Liver (tissue), 9 donors: Measurements from ENCODE around the gene FETUB. TPM values are rescaled to one million over a fixed set of nuclear protein-coding genes. Genes with fewer than 3 reads are reported as not detected.
A peak's percentile ranks its signal among the peaks of the same experiment; 100 is the strongest.

ENCODE experiments used
- DNase-seq: peaks from one replicate; pipeline ENCODE4 v3.0.0-alpha.2; 2017; ENCODE audit warnings: low spot score
- H3K27ac ChIP-seq, 2 donors: one replicate each; pipeline ENCODE4 v1.7.0; 2013; ENCODE audit warnings: inconsistent platforms in 2 of 2, low read length in 2 of 2, control low read depth in 1 of 2, low read depth in 1 of 2, mild to moderate bottlenecking in 1 of 2
- H3K27me3 ChIP-seq, 4 donors: one replicate each; pipeline versions ENCODE4 v1.6.1 to v1.7.0; 2013; ENCODE audit warnings: low read length in 3 of 4, inconsistent platforms in 1 of 4, mild to moderate bottlenecking in 1 of 4, moderate library complexity in 1 of 4; ENCODE audit not compliant: control insufficient read depth in 4 of 4, insufficient read depth in 4 of 4
- H3K36me3 ChIP-seq, 4 donors: one replicate each; pipeline versions ENCODE4 v1.6.1 to v1.7.0; 2013; ENCODE audit warnings: low read length in 3 of 4, mild to moderate bottlenecking in 3 of 4, low read depth in 1 of 4, moderate library complexity in 1 of 4; ENCODE audit not compliant: control insufficient read depth in 4 of 4, insufficient read depth in 3 of 4
- H3K4me1 ChIP-seq, 4 donors: one replicate each; pipeline versions ENCODE4 v1.6.1 to v1.7.0; 2013; ENCODE audit warnings: low read length in 3 of 4, mild to moderate bottlenecking in 3 of 4, moderate library complexity in 1 of 4; ENCODE audit not compliant: control insufficient read depth in 4 of 4, insufficient read depth in 4 of 4
- H3K4me3 ChIP-seq, 3 donors: one replicate each; pipeline versions ENCODE4 v1.6.1 to v1.7.0; 2013; ENCODE audit warnings: low read length in 3 of 3, control low read depth in 1 of 3, low read depth in 1 of 3, mild to moderate bottlenecking in 1 of 3
- H3K9ac ChIP-seq, 2 donors: one replicate each; pipeline ENCODE4 v1.7.0; 2013; ENCODE audit warnings: low read length in 2 of 2, mild to moderate bottlenecking in 2 of 2, moderate library complexity in 2 of 2, control low read depth in 1 of 2, low read depth in 1 of 2
- H3K9me3 ChIP-seq, 4 donors: one replicate each; pipeline versions ENCODE4 v1.6.1 to v1.7.0; 2013; ENCODE audit warnings: low read length in 3 of 4; ENCODE audit not compliant: control insufficient read depth in 4 of 4
- FOXA2 ChIP-seq: IDR thresholded peaks from 2 replicates; pipeline ENCODE4 v1.6.1; 2016; ENCODE audit warnings: antibody characterized with exemption
- HNF4A ChIP-seq, 2 donors: conservative IDR thresholded peaks; 2 replicates each; pipeline ENCODE4 v1.6.1; 2016; ENCODE audit warnings: antibody characterized with exemption in 2 of 2, mild to moderate bottlenecking in 2 of 2
- HNF4G ChIP-seq: IDR thresholded peaks from 2 replicates; pipeline ENCODE4 v1.6.1; 2016; ENCODE audit warnings: antibody characterized with exemption
- JUND ChIP-seq, 2 donors: IDR thresholded peaks; 2 replicates each; pipeline ENCODE4 v1.6.1; 2016; ENCODE audit warnings: antibody characterized with exemption in 2 of 2
- MAX ChIP-seq: IDR thresholded peaks from 2 replicates; pipeline ENCODE4 v1.6.1; 2016; ENCODE audit warnings: antibody characterized with exemption
- NR2F2 ChIP-seq: IDR thresholded peaks from 2 replicates; pipeline ENCODE4 v1.6.1; 2016; ENCODE audit warnings: antibody characterized with exemption
- RAD21 ChIP-seq, 2 donors: IDR thresholded peaks; 2 replicates each; pipeline ENCODE4 v1.6.1; 2016; ENCODE audit warnings: antibody characterized with exemption in 2 of 2, mild to moderate bottlenecking in 2 of 2
- RXRA ChIP-seq, 2 donors: IDR thresholded peaks; 2 replicates each; pipeline ENCODE4 v1.6.1; 2017 to 2018; ENCODE audit warnings: antibody characterized with exemption in 2 of 2, mild to moderate bottlenecking in 1 of 2
- SP1 ChIP-seq: IDR thresholded peaks from 2 replicates; pipeline ENCODE4 v1.6.1; 2018; ENCODE audit warnings: antibody characterized with exemption, mild to moderate bottlenecking
- TAF1 ChIP-seq: conservative IDR thresholded peaks from 2 replicates; pipeline ENCODE4 v1.6.1; 2016; ENCODE audit warnings: antibody characterized with exemption, mild to moderate bottlenecking
- YY1 ChIP-seq: IDR thresholded peaks from 2 replicates; pipeline ENCODE4 v1.6.1; 2016; ENCODE audit warnings: antibody characterized with exemption, mild to moderate bottlenecking
- WGBS: extraction: QIAGEN DNeasy Blood & Tissue Kit; methylation state at CpG from one replicate; pipeline ENCODE4 v1.1.7; 2013; 5-methylcytosine and 5-hydroxymethylcytosine counted together
- polyA plus RNA-seq, 2 donors: library from polyadenylated mRNA; stranded (reverse) in 1 of 2; unstranded in 1 of 2; fragments of 200-250 nt in 1 of 2; fragments of >200 nt in 1 of 2; fragmentation: Nextera tagmentation in 1 of 2; extraction: Ambion mirVana in 1 of 2; gene quantifications; one replicate each; pipeline versions ENCODE4 v1.2.1 to v1.2.3, GENCODE V29; 2013 to 2015
- total RNA-seq, 2 donors: library from RNA; depleted of rRNA; stranded (reverse); fragments of >200 nt; gene quantifications; one replicate each; pipeline ENCODE4 v1.2.3, GENCODE V29; 2014
- TF ChIP-seq, protein P1 (sequence below): IDR thresholded peaks from 2 replicates; pipeline ENCODE4 v1.6.1; 2016; ENCODE audit warnings: antibody characterized with exemption, mild to moderate bottlenecking
- TF ChIP-seq, protein P2 (sequence below): fragments of 150-350 bp; IDR thresholded peaks from 2 replicates; pipeline ENCODE4 v1.5.1; 2017; ENCODE audit warnings: improper control_type of control experiment, low read depth, low read length; ENCODE audit not compliant: missing input control
- TF ChIP-seq, protein P3 (sequence below): IDR thresholded peaks from 2 replicates; pipeline ENCODE4 v1.6.1; 2016; ENCODE audit warnings: antibody characterized with exemption
- TF ChIP-seq, protein P4 (sequence below): IDR thresholded peaks from 2 replicates; pipeline ENCODE4 v1.6.1; 2016; ENCODE audit warnings: antibody characterized with exemption
- donor health status: healthy.
- donor health status: healthy.
- donor health status: healthy.
- donor health status: healthy.
- donor health status: healthy.

The FETUB gene
- total and polyA plus RNA-seq, 4 donors, result 3.1 to 28.6 (median 9.4) TPM

DNA sequence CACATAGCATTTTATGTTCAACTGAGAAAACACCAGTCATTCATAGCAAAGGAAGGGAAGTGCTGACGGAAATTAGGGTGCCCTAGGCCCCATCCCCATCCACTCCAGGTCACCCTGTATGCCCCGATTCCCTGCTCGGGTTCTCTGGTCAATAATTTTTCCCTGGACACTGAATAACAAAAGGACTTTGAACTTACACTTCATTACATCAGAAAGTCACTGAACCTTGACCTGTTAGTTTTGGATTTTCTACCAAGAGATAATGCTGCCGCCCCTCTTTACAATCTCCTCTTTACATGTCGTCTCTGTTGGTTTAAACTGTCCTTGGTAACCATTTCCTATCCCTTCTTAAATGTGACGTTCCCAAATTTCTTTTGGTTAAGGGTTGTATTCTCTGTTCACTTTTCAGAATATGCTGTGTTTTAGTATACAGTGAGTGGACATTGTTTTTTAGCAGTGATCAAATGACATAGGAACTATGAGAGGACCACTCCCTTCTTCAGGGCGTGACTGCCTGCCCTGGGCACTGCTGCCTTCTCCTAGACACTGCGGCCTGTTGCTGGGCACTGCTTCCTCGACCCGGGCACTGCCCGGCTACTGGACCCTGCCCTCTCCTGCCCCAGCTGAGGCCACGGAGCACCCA lies 40.9 kb upstream of the FETUB start:
- TF ChIP-seq, protein P1, sequence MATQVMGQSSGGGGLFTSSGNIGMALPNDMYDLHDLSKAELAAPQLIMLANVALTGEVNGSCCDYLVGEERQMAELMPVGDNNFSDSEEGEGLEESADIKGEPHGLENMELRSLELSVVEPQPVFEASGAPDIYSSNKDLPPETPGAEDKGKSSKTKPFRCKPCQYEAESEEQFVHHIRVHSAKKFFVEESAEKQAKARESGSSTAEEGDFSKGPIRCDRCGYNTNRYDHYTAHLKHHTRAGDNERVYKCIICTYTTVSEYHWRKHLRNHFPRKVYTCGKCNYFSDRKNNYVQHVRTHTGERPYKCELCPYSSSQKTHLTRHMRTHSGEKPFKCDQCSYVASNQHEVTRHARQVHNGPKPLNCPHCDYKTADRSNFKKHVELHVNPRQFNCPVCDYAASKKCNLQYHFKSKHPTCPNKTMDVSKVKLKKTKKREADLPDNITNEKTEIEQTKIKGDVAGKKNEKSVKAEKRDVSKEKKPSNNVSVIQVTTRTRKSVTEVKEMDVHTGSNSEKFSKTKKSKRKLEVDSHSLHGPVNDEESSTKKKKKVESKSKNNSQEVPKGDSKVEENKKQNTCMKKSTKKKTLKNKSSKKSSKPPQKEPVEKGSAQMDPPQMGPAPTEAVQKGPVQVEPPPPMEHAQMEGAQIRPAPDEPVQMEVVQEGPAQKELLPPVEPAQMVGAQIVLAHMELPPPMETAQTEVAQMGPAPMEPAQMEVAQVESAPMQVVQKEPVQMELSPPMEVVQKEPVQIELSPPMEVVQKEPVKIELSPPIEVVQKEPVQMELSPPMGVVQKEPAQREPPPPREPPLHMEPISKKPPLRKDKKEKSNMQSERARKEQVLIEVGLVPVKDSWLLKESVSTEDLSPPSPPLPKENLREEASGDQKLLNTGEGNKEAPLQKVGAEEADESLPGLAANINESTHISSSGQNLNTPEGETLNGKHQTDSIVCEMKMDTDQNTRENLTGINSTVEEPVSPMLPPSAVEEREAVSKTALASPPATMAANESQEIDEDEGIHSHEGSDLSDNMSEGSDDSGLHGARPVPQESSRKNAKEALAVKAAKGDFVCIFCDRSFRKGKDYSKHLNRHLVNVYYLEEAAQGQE, result peak; percentile 55
- TF ChIP-seq SP1, result peak; percentile 95
- TF ChIP-seq, protein P2, sequence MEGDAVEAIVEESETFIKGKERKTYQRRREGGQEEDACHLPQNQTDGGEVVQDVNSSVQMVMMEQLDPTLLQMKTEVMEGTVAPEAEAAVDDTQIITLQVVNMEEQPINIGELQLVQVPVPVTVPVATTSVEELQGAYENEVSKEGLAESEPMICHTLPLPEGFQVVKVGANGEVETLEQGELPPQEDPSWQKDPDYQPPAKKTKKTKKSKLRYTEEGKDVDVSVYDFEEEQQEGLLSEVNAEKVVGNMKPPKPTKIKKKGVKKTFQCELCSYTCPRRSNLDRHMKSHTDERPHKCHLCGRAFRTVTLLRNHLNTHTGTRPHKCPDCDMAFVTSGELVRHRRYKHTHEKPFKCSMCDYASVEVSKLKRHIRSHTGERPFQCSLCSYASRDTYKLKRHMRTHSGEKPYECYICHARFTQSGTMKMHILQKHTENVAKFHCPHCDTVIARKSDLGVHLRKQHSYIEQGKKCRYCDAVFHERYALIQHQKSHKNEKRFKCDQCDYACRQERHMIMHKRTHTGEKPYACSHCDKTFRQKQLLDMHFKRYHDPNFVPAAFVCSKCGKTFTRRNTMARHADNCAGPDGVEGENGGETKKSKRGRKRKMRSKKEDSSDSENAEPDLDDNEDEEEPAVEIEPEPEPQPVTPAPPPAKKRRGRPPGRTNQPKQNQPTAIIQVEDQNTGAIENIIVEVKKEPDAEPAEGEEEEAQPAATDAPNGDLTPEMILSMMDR, result no peak
- TF ChIP-seq JUND (IDR thresholded peaks at IDR 0.05), result peak; percentile 59 to 77
- peak; percentile 52 for TF ChIP-seq YY1
- TF ChIP-seq RAD21 (IDR thresholded peaks at IDR 0.05), result peak in 1 of 2 donors; percentile 24
- TF ChIP-seq, protein P3, sequence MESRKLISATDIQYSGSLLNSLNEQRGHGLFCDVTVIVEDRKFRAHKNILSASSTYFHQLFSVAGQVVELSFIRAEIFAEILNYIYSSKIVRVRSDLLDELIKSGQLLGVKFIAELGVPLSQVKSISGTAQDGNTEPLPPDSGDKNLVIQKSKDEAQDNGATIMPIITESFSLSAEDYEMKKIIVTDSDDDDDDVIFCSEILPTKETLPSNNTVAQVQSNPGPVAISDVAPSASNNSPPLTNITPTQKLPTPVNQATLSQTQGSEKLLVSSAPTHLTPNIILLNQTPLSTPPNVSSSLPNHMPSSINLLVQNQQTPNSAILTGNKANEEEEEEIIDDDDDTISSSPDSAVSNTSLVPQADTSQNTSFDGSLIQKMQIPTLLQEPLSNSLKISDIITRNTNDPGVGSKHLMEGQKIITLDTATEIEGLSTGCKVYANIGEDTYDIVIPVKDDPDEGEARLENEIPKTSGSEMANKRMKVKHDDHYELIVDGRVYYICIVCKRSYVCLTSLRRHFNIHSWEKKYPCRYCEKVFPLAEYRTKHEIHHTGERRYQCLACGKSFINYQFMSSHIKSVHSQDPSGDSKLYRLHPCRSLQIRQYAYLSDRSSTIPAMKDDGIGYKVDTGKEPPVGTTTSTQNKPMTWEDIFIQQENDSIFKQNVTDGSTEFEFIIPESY, result peak; percentile 39
- TF ChIP-seq HNF4A (conservative IDR thresholded peaks at IDR 0.05), result peak; percentile 86 to 95
- TF ChIP-seq RXRA (IDR thresholded peaks at IDR 0.05), result peak; percentile 79 to 86
- TF ChIP-seq HNF4G, result peak; percentile 87
- no peak for TF ChIP-seq FOXA2
- TF ChIP-seq TAF1, result no peak
- peak; percentile 34 for TF ChIP-seq MAX
- TF ChIP-seq, protein P4, sequence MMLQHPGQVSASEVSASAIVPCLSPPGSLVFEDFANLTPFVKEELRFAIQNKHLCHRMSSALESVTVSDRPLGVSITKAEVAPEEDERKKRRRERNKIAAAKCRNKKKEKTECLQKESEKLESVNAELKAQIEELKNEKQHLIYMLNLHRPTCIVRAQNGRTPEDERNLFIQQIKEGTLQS, result peak; percentile 70
- peak; percentile 70 for TF ChIP-seq NR2F2
- WGBS, result 31% methylated on average over 12 of the region's 12 CpGs
- Histone ChIP-seq H3K36me3 (no peaks in the 10 kb centered on the region), H3K9me3 (no peaks in the 10 kb centered on the region), H3K9ac (peak overlapping the region in 1 of 2 donors; percentile 16), H3K4me3 (peak overlapping the region in 1 of 3 donors; percentile 15), H3K4me1 (peaks cover 16 to 71% (median 52%) of the 10 kb centered on the region in 4 donors), H3K27me3 (no peaks in the 10 kb centered on the region), H3K27ac (peak overlapping the region; percentile 78 to 84)
- no peak for DNase-seq
